Activated effector memory CD4-positive, alpha-beta T cell treated with Interleukin-2 at 50 U/mL for 16 hours (primary cell): ENCODE measurements around the gene PYY.

Experiments used
- DNase-seq: peaks from one replicate; pipeline ENCODE4 v3.0.0-alpha.2; 2020

The PYY gene

GRCh38 chr17:43912635-43913304, 41.0 kb downstream of the PYY start:
- DNase-seq = no peak

- DNase-seq = no peak
These were observed 41.8 kb downstream of the PYY start for GRCh38 chr17:43911904-43912303.

- DNase-seq = no peak
These were observed 44.1 kb downstream of the PYY start for GRCh38 chr17:43909537-43910231.

- DNase-seq = peak; percentile 42
These were observed 45.6 kb downstream of the PYY start for GRCh38 chr17:43907998-43908721.

- DNase-seq = peak; percentile 40
These were observed 46.2 kb downstream of the PYY start, which contains the start of gene MPP2 for GRCh38 chr17:43907425-43907981. Gene MPP2 (minus strand): TSS chr17:43907536. CDS start chr17:43904460, 3,076 bp downstream.

GRCh38 chr17:43906951-43907424, 46.8 kb downstream of the PYY start:
- DNase-seq = no peak

GRCh38 chr17:43905985-43906852, 47.5 kb downstream of the PYY start:
- DNase-seq = no peak

- DNase-seq = no peak
These were observed 48.2 kb downstream of the PYY start for GRCh38 chr17:43905400-43905984.
